GM12872 (cell line): ENCODE measurements around the gene DIP2C.

Experiments
- TF ChIP-seq, protein P1 (sequence below): IDR thresholded peaks from 3 replicates; pipeline ENCODE4 v1.5.1; 2011; ENCODE audit warnings: low read depth, mild to moderate bottlenecking, low read length, moderate library complexity; ENCODE audit not compliant: insufficient read depth

Gene DIP2C

DNA sequence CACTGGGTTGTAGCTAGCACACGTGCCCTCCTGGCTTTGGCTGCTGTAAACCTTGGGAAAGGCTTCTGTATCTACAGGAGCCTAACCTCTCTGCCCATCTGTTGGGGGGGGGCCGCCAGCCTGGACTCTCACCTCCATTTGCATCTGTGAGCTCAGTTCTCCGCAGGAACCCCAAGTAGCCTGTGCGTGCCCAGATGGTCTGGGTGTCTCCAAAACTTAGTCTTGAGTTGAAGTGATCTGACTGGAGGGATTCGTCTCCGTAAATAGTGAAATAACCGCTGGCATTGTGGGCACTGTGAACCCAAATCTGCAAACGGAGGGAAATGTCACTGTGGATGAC lies 406.4 kb downstream of the DIP2C start:
- TF ChIP-seq, protein P1, sequence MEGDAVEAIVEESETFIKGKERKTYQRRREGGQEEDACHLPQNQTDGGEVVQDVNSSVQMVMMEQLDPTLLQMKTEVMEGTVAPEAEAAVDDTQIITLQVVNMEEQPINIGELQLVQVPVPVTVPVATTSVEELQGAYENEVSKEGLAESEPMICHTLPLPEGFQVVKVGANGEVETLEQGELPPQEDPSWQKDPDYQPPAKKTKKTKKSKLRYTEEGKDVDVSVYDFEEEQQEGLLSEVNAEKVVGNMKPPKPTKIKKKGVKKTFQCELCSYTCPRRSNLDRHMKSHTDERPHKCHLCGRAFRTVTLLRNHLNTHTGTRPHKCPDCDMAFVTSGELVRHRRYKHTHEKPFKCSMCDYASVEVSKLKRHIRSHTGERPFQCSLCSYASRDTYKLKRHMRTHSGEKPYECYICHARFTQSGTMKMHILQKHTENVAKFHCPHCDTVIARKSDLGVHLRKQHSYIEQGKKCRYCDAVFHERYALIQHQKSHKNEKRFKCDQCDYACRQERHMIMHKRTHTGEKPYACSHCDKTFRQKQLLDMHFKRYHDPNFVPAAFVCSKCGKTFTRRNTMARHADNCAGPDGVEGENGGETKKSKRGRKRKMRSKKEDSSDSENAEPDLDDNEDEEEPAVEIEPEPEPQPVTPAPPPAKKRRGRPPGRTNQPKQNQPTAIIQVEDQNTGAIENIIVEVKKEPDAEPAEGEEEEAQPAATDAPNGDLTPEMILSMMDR: no peak

DNA sequence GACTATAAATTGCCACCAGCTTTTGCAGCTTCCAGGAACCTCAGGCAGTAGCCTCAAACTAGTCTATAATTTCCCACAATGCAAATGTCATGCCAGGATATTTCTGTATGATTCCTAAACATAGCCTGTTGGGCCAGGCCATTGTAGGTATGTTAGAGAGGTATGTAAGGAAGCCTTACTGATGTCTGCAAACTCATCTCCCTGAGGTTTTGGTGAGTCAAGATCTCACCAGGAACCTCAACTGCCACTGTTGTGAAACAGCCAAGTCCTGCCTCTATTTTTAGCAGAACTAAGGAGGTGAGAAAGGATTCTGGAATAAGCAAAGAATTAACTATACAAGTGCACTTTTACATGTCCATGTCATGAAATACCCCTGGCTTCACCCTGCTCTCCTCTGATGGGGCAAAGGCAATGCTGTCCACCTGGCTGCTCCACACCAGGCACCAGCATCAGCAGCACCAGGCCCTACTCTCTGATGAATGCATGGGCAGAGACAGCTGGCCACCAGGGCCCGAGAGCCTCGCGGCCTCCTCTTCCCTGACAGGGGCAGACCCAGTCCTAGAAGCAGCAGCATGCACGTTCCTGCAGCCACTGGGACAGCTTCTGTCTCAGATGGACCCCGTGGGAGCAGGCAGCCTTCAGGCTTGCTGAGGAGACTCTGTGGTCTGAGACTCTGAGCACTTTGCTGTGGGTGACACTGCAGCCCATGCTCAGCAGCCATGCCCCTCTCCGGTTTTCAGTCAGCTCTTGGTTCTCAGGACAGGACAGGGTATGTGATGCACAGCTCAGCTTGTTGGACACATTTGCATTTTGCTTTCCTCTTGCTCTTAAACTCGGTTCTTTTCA lies 407.0 kb downstream of the DIP2C start:
- TF ChIP-seq, protein P1: no peak

DNA sequence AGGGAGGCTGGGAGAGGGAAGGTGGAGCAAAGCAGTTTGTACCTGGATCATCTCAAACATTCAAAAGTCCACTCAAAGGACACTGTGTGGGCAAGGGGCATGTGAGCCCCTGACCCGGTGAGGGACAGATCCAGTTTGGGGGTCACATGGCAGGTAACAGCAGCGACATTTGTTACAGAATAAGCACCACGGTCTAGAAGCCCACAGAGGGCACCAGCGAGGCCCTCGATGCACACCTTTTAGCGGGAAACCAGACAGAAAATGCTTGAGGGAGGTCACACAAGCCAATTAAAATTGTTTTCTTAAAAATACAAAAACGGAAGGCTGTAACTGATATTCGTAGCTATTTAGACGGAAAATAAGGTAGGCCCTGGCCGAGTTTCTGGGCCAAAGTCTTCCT lies 409.8 kb downstream of the DIP2C start:
- TF ChIP-seq, protein P1: no peak

DNA sequence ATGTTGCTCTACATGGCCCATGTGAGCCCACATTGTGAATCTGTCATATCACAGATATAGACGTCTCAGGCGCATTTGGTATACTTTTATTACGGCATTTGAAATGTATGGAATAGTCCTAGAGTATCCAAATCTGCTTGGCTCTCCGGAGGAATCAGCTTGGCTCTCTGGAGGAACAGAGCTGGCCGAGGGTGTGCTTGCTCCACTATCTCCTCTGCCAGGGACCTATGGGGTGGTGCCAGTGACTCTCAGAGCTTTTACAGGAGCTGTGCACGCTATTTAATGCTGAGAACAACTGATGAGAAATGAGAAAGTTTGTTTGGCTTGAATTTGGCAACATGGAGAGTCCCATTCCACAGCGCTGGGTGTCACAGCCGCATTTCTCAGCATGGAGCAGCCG lies 410.2 kb downstream of the DIP2C start:
- TF ChIP-seq, protein P1: no peak

DNA sequence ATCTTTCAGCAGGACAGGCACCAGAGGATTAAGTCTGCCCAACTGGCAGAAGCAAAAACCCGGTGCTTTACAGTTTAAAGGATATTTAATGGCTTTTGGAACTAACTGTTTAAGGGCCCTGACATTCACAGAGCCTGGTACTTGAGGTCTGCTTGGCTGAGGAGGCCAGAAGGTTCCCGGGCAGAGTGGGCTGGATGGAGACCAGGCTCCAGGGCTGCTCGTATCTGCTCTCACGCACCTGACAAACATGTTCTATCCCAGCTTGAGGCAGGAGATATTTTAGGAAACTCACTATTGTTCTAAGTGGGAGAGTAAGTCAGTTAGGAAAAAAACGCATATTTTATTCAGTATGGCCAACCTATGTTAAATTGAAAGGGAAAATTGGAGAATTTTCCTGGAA lies 410.8 kb downstream of the DIP2C start:
- TF ChIP-seq, protein P1: no peak

DNA sequence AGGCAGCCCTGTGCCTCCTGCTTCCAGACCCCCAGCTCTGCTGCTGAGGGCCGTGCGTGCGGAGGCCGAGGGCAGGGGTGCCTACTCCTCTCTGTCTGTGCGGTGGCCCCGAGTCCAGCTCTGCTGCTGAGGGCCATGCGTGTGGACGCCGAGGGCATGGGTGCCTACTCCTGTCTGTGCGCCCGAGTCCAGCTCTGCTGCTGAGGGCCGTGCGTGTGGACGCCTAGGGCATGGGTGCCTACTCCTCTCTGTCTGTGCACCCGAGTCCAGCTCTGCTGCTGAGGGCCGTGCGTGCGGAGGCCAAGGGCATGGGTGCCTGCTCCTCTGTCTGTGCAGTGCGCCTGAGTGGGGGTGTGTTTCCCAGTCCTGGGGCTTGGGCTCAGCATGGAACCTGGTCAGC lies 411.5 kb downstream of the DIP2C start:
- TF ChIP-seq, protein P1: no peak

DNA sequence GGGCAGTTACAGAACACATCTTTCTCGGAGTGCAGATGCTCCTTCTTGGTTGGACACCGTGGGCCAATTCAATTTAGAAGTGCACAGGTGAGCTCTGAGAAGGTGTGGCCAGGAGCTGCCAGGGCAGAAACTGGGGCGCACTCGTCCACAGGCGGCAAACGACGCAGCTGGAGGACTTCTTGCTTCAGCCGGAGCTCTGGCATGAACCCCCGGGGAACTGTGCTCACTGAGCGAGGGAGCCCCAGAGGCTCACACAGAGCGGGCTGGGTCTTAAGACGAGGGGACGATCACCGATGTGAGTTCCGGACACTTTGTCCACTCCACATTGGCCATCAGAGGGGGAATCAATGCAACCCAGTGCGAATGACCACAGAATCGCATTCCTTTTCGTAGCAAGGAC lies 413.8 kb downstream of the DIP2C start:
- TF ChIP-seq, protein P1: no peak
